Large intestine (tissue), 3 donors: ENCODE data around the gene AIMP1. TPM values are rescaled to one million over a fixed set of nuclear protein-coding genes. Genes with fewer than 3 reads are reported as not detected.

Source experiments
- DNase-seq, 2 donors: peaks; one replicate each; pipeline versions ENCODE4 v3.0.0 to v3.0.0-alpha.2; 2013
- H3K27ac ChIP-seq: one replicate; pipeline ENCODE4 v1.5.1; 2013; ENCODE audit warnings: low read length
- H3K27me3 ChIP-seq: 2 replicates; pipeline ENCODE4 v1.6.1; 2013; ENCODE audit warnings: low read length; ENCODE audit not compliant: control insufficient read depth, insufficient read depth
- H3K36me3 ChIP-seq: 2 replicates; pipeline ENCODE4 v1.6.1; 2013; ENCODE audit warnings: low read length; ENCODE audit not compliant: control insufficient read depth, insufficient read depth
- H3K4me1 ChIP-seq: one replicate; pipeline ENCODE4 v1.6.1; 2013; ENCODE audit warnings: low read length; ENCODE audit not compliant: control insufficient read depth, insufficient read depth
- H3K4me3 ChIP-seq: one replicate; pipeline ENCODE4 v1.5.1; 2013; ENCODE audit warnings: low read length
- H3K9me3 ChIP-seq: one replicate; pipeline ENCODE4 v1.6.1; 2013; ENCODE audit warnings: mild to moderate bottlenecking, low read depth, low read length, moderate library complexity; ENCODE audit not compliant: control insufficient read depth
- WGBS: methylation state at CpG from one replicate; pipeline ENCODE4 v1.1.5; 2013; ENCODE audit warnings: low lambda C conversion rate; ENCODE audit not compliant: insufficient coverage; 5-methylcytosine and 5-hydroxymethylcytosine counted together
- polyA plus RNA-seq: library from polyadenylated mRNA; unstranded; fragments of 120-200 nt; gene quantifications from one replicate; pipeline ENCODE4 v1.2.1, GENCODE V29; 2013

Gene AIMP1
- polyA plus RNA-seq, 1 donor = 58.4 TPM

DNA sequence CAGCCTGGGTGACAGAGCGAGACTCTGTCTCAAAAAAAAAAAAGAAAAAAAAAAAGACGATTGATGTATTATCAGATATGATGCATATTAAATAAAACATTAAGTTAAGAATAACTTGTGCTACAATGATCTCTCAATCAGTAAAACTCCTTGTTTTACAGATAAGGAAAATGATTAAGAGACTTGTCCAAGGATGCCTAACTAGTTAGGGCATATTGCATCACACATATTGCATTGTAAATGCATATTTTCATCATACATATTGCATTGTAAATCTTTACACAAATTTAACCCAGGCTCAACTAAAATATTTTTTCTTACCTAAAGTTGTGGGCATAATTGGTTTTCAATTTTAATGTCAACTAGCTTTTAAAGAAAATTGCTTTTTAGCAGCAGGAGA, 26.6 kb upstream of the AIMP1 start:
- no CpG with 5 or more reads among the region's 2 CpGs for WGBS
- Histone ChIP-seq H3K36me3 (peaks cover 19% of the 10 kb centered on the region), H3K9me3 (no peaks in the 10 kb centered on the region), H3K27me3 (no peaks in the 10 kb centered on the region), H3K4me3 (no peak overlapping the region), H3K27ac (no peak overlapping the region), H3K4me1 (peaks cover 6% of the 10 kb centered on the region)
- no peak for DNase-seq

DNA sequence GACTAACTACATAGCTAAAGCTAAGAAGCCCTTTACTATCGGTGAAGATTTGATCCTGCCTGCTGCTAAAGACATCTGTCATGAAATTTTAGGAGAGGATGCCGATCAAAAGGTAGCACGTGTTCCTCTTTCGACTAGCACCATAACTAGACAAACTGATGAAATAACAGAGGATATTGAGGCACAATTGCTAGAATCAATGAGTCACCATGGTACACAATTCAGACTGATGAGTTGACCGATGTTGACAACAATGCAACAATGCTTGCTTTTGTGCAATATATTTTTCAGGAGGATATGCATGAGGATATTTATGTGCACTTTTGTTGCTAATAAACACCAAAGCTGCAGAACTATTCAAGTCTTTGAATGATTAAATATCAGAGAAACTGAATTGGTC, 24.7 kb upstream of the AIMP1 start:
- no peak for DNase-seq
- no peaks in the 10 kb centered on the region for H3K9me3 ChIP-seq
- no peak overlapping the region for H3K27ac ChIP-seq
- WGBS = 100% methylated on average over 2 of the region's 5 CpGs
- H3K4me1 ChIP-seq = peaks cover 6% of the 10 kb centered on the region
- no peaks in the 10 kb centered on the region for H3K27me3 ChIP-seq
- peaks cover 21% of the 10 kb centered on the region for H3K36me3 ChIP-seq
- H3K4me3 ChIP-seq = no peak overlapping the region

DNA sequence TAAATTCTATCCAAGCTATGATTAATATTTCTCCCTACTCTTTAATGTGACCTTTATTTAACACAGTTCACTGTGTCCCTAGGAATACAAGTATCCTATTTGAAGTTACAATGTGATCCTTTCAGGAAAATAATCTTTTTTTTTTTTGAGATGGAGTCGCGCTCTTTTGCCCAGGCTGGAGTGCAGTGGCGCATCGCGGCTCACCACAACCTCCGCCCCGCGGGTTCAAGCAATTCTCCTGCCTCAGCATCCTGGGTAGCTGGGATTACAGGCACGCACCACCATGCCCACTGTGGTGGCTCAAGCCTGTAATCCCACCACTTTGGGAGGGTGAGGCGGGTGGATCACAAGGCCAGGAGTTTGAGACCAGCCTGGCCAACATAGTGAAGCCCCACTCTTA, 22.3 kb upstream of the AIMP1 start:
- Histone ChIP-seq H3K27me3 (no peaks in the 10 kb centered on the region), H3K4me3 (no peak overlapping the region), H3K4me1 (no peaks in the 10 kb centered on the region), H3K27ac (no peak overlapping the region), H3K36me3 (peaks cover 19% of the 10 kb centered on the region), H3K9me3 (no peaks in the 10 kb centered on the region)
- DNase-seq = no peak
- no CpG with 5 or more reads among the region's 10 CpGs for WGBS

DNA sequence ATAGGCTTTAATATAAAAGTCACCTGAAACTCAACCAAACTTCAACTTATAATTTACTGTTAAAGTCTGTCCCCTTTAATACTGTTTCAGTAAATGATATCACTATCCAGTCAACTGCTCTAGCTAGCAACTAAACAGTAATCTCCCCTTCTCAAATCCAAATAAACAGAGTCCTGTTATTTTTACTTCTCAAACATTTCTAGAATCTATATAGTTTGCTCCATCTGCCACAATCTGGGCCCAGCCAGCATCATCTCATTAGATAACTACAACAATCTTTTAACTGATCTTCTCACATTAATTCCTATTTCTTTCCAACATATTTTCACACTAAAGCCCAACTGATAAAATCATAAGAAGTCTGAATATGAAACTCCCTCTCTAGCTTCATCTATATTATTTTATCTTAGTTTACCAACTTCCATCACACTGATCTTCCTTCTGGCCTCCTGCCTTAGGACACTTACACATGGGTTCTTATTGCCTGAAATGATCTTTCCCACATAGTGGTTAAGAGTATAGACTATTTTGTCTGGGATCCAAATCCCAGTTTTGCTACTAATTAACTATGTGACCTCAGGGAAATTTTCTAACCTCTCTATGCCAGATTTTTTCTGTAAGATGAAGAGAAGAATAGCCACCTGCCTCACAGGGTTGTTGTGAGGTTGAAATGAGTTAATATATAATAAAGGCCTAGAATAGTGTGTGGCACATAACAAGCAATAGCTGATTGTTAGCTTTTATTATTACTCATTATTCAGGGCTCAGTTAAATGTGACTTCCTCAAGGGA, 18.9 kb upstream of the AIMP1 start:
- Histone ChIP-seq H3K27ac (no peak overlapping the region), H3K4me1 (no peaks in the 10 kb centered on the region), H3K9me3 (no peaks in the 10 kb centered on the region), H3K27me3 (no peaks in the 10 kb centered on the region), H3K36me3 (peaks cover 22% of the 10 kb centered on the region), H3K4me3 (no peak overlapping the region)
- DNase-seq = no peak

DNA sequence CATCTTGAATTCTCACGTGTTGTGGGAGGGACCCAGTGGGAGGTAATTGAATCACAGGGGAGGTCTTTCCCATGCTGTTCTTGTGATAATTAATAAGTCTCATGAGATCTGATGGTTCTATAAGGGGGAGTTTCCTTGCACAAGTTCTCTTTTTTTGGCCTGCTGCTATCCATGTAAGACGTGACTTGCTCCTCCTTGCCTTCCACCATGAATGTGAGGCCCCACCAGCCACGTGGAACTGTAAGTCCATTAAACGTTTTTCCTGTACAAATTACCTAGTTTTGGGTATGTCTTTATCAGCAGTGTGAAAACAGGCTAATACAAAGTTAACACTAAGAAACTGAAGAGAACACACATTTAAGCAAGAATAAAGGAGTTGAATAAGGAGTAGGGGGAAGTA, 16.4 kb upstream of the AIMP1 start:
- Histone ChIP-seq H3K36me3 (peaks cover 15% of the 10 kb centered on the region), H3K4me3 (no peak overlapping the region), H3K27ac (no peak overlapping the region), H3K4me1 (no peaks in the 10 kb centered on the region), H3K9me3 (no peaks in the 10 kb centered on the region), H3K27me3 (no peaks in the 10 kb centered on the region)
- no CpG with 5 or more reads among the region's 4 CpGs for WGBS
- no peak for DNase-seq

DNA sequence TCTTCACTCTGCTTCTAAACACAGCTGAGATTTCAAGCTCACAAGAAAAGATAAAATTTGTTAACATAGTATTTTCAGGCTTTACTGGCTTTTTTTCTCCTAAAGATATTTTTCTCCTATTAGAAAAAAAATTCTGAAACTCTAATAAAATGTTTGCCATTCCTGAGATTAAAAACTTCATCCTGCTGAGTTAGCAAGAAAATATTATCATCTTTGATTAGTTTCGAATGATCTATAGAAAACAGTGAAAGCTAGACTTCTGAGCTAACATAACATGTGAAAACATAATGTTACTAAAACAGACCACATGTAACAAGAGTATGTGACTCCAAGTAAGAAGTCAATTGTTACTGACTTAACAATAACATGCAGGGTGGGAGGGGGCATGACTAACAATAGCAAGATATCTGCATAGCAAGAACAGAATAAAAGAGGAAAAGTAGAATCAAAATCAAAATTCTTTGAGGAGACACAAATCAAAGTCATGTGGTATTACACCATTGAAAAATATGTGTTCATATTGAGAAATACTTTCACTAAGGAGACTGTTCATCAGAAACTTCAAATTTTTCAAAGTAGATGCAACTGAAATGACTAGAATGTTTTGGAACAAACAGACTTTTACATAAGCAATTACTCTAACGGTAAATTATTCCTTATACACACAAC, 14.8 kb upstream of the AIMP1 start:
- Histone ChIP-seq H3K4me3 (no peak overlapping the region), H3K36me3 (peaks cover 22% of the 10 kb centered on the region), H3K27me3 (no peaks in the 10 kb centered on the region), H3K27ac (no peak overlapping the region), H3K4me1 (no peaks in the 10 kb centered on the region), H3K9me3 (no peaks in the 10 kb centered on the region)
- 83% methylated on average over 1 of the region's 2 CpGs for WGBS
- DNase-seq = no peak

DNA sequence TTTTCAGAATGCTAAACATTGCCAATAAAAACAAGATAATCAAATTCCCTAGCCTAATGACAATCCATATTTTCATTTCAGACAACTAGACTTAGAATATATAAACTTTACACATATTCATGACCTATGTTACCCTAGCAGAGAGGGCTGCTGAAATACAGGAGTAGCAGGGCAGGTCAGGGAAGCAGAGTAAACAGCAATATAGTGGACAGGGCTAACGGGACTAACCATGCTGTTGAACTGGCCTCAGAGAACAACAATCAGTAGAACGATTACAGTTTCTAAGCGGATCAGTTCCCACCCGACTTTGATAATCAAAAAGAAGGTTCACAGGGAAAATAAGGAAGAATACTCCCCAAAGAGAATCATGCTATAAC, 14.3 kb upstream of the AIMP1 start:
- WGBS = 80% methylated on average over 1 of the region's 4 CpGs
- H3K27ac ChIP-seq = no peak overlapping the region

DNA sequence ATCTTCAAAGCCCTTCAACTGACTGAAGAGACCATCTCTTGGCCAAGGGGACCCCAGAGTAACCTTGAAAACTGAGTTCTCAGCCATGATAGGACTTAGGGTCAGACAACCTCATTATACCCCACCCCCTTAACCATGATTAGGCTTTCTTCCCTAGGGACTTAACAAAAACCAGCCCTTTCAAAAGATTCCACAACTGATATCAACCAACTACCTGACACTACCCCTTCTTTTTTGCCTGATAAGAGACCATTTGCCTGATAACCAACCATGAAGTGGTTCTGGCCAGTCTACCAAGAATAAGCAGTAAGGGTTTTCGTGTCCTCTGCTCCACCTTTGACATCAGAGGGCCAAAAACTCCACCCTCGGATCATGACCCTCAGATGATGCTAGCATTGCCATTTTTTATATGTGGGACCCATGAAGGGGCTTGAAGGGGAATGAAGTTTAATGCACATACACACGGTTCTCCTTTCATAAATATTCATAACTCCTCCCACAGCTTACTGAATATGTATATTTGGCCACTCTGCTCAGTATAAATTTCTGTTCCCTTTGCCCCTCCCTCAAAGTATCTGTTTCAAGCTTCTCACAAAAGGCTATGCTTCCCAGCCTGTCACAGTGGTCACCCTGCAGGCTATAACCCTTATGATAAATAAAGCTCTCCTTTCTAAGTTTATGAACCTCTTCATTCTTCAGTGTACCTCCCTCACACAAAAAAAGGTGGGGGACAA, 12.6 kb upstream of the AIMP1 start:
- H3K4me1 ChIP-seq = no peaks in the 10 kb centered on the region
- H3K27ac ChIP-seq = no peak overlapping the region
- DNase-seq = no peak
- H3K9me3 ChIP-seq = no peaks in the 10 kb centered on the region
- no peak overlapping the region for H3K4me3 ChIP-seq
- WGBS = no CpG with 5 or more reads among the region's 3 CpGs
- no peaks in the 10 kb centered on the region for H3K27me3 ChIP-seq
- peaks cover 28% of the 10 kb centered on the region for H3K36me3 ChIP-seq

More for the DNA sequence above, 14.3 kb upstream of the AIMP1 start:
- H3K36me3 ChIP-seq = peaks cover 24% of the 10 kb centered on the region
- no peaks in the 10 kb centered on the region for H3K9me3 ChIP-seq
- no peak for DNase-seq
- no peaks in the 10 kb centered on the region for H3K4me1 ChIP-seq
- no peak overlapping the region for H3K4me3 ChIP-seq
- H3K27me3 ChIP-seq = no peaks in the 10 kb centered on the region

DNA sequence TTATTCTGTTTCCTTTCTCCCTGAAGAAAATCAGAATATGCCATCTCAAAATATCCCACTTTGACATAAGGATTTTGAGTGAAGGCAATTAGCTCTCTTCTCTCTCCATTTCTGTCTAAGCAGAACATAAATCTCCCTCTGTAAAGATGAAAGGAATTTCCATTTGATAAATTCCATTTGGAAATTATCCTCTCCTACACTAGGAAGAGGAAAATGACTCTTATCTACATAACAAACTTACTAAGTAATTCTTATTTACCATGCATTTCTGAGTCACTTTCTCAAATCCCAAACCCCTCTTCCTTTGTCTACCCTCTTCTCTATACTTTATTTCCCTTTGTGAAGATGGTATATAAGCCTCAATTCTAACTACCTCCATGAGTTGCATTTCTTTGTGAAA, 11.7 kb upstream of the AIMP1 start:
- DNase-seq = no peak
- Histone ChIP-seq H3K9me3 (no peaks in the 10 kb centered on the region), H3K27ac (no peak overlapping the region), H3K4me3 (no peak overlapping the region), H3K36me3 (peaks cover 28% of the 10 kb centered on the region), H3K4me1 (no peaks in the 10 kb centered on the region), H3K27me3 (no peaks in the 10 kb centered on the region)

DNA sequence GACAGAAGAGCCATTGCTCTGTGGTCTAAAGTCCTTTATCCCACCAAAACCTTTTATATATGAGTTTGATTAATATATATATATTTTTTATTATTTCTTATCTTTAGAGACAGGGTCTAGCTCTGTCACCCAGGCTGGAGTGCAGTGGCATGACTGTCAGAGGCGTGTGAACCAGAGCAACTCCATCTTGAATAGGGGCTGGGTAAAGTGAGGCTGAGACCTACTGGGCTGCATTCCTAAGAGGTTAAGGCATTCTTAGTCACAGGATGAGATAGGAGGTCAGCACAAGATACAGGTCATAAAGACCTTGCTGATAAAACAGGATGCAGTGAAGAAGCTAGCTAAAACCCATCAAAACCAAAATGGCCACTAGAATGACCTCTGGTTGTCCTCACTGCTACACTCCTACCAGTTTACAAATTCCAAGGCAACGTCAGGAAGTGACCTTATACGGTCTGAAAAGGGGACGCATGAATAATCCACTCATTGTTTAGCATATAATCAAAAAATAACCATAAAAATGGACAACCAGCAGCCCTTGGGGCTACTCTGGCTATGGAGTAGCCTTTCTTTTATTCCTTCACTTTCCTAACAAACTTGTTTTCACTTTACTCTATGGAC, 10.8 kb upstream of the AIMP1 start:
- WGBS = no CpG with 5 or more reads among the region's 4 CpGs
- Histone ChIP-seq H3K4me3 (no peak overlapping the region), H3K27ac (no peak overlapping the region), H3K36me3 (peaks cover 24% of the 10 kb centered on the region), H3K4me1 (no peaks in the 10 kb centered on the region), H3K9me3 (no peaks in the 10 kb centered on the region), H3K27me3 (no peaks in the 10 kb centered on the region)
- DNase-seq = no peak
